GM13976 (cell line): ENCODE measurements around the gene TMEM132D.

Source experiments
- DNase-seq: peaks from one replicate; pipeline ENCODE4 v3.0.0; 2012; ENCODE audit warnings: low spot score
- in situ Hi-C: fragments of 300-500 bp; cut with MboI; formaldehyde crosslinking; loops from one replicate; pipeline ENCODE4 v1.12.0; 2022; ENCODE audit warnings: low sequenced_read_pairs, mixed read lengths, inconsistent platforms; ENCODE audit not compliant: unreplicated experiment
- TF ChIP-seq, protein P1 (sequence below): IDR thresholded peaks from 2 replicates; pipeline ENCODE4 v1.5.1; 2012; ENCODE audit warnings: borderline replicate concordance, mild to moderate bottlenecking; ENCODE audit not compliant: insufficient read depth; ENCODE audit errors: extremely low read depth, missing control alignments, control extremely low read depth

Gene TMEM132D

DNA sequence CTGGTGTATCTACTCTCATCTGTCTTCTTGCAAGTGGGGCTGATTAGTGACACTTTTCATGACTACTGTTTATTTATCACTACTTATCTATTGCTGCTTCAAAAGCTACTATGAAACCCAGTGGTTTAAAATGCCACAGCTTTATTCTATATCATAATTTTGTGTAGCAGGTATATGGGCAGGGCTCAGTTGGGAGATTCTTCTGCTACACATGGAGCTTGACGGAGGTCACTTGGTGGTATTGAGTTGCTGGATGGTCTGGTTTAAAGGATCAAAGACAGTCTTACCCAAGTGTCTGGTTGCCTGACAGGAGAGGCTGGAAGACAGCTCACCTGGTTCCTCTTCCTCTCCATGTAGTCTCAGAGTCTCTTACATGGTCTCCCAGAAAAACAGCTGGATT lies 222.7 kb downstream of the TMEM132D start:
- TF ChIP-seq, protein P1, sequence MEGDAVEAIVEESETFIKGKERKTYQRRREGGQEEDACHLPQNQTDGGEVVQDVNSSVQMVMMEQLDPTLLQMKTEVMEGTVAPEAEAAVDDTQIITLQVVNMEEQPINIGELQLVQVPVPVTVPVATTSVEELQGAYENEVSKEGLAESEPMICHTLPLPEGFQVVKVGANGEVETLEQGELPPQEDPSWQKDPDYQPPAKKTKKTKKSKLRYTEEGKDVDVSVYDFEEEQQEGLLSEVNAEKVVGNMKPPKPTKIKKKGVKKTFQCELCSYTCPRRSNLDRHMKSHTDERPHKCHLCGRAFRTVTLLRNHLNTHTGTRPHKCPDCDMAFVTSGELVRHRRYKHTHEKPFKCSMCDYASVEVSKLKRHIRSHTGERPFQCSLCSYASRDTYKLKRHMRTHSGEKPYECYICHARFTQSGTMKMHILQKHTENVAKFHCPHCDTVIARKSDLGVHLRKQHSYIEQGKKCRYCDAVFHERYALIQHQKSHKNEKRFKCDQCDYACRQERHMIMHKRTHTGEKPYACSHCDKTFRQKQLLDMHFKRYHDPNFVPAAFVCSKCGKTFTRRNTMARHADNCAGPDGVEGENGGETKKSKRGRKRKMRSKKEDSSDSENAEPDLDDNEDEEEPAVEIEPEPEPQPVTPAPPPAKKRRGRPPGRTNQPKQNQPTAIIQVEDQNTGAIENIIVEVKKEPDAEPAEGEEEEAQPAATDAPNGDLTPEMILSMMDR, result no peak
- no peak for DNase-seq
- in situ Hi-C loops, result no loop called here

DNA sequence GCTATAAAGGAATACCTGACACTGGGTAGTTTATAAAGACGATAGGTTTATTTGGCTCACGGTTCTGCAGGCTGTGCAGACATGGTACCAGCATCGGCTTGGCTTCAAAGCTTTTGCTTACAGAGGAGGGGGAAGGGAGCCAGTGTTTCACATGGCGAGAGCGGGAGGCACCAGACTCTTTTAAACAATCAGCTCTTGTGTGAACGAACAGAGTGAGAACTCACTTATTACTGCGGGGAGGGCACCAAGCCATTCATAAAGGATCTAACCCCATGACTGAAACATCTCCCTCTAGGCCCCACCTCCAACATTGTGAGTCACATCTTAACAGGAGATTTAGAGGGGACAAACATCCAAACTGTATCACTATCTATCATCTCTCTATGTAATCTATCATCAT lies 227.4 kb downstream of the TMEM132D start:
- in situ Hi-C loops, result no loop called here

DNA sequence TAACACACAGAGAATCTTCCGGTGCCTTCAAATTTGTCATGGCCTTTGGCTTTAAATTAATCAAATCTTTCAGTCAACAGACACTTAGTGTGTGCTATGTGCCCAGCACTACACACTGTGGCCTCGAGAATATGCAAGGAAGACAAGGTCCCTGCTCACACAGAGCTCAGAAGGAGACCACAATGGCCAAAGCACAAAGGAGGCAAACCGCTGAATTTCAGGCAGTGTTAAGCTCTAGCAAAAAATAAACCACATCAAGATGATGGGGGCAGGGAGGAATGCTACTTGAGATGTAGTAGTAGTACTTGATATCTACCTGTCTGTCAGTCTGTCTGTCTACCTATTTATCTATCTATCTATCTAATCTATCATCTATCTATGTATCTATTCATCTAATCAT lies 227.9 kb downstream of the TMEM132D start:
- DNase-seq, result no peak
- TF ChIP-seq, protein P1, result no peak
- in situ Hi-C loops, result no loop called here

More for the DNA sequence above, 227.4 kb downstream of the TMEM132D start:
- TF ChIP-seq, protein P1, result no peak
- DNase-seq, result no peak

DNA sequence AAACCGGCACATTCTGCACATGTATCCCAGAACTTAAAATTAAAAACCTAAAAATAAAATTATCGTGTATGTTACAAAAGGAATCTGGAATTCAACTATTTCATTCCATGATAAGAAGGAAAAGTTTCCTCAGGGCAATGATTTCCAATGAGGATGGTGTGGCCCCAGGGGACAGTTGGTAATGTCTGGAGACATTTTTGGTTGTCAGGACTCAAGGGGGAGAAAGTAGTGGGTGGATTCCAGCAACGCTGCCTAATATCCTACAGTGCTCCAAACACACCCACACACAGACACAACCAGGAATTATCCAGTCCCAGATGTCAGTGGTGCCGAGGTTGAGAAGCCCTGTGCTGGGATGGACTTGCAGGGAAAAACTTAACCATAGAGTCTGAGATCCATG lies 228.3 kb downstream of the TMEM132D start:
- TF ChIP-seq, protein P1, result no peak
- in situ Hi-C loops, result no loop called here
- DNase-seq, result no peak

DNA sequence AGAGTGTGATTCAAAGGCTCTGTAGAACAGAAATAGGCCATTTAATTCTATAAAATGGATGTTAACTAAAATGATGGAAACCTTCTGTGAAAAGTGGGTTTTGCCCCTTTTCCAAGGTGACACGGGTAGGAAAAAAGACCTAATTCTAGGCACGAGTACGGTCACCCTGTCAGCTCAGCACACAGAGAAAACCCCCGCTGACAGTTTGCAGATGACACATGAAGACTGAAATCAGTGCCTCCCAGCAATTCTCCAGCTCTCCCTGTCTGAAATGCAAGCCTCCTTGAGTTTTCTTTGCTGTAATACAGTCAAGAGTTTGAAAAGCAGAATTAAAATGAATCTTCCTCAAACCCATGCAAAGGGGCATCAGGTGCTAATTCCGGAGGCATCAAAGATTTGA lies 230.0 kb downstream of the TMEM132D start:
- TF ChIP-seq, protein P1, result no peak
- in situ Hi-C loops, result no loop called here
- DNase-seq, result no peak

DNA sequence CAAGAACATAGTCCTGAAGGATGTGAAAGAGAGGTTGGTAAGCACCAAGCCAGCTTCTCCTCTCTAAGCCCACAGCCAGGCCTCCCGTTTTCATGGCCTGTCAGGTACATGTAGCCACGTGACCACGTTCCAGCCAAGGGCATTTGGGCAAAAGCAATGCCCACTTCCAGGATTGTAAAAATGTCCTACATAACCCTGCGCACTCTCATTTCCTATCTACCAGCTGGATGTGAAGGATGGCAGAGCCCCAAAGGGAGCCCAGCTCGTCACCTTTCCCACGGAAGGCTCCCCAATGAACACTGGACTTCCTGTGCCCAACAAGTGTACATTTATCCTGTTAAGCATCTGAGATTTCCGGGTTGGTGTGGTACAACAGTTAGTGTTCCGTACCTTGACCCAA lies 231.7 kb downstream of the TMEM132D start:
- in situ Hi-C loops, result no loop called here
- no peak for DNase-seq
- TF ChIP-seq, protein P1, result no peak

DNA sequence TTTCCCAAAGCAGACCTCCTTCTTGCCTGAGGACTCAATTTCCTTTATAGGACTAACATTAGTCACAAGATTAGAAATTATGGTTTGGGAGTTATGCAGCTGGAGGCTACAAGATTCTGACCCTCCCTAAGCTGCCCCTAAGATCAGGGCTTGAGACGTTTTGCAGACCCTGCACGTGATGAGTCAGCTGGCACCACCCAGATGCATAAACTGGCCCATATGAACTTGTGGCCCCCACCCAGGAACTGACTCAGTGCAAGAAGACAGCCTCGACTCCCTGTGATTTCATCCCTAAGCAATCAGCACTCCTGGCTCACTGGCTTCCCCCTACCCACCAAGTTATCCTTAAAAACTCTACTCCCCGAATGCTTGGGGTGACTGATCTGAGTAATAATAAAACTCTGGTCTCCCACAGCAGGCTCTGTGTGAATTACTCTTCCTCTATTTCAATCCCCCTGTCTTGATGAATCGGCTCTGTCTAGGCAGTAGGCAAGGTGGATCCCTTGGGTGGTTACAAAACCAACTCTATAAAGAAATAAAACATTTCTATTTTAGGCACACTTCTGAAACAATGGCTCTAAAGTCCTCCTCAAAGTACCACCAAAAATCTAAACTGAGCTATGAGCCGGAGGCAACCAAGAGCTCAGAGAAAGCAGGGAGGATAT lies 233.4 kb downstream of the TMEM132D start:
- DNase-seq, result no peak
- in situ Hi-C loops, result no loop called here
- TF ChIP-seq, protein P1, result no peak
